IMR-90 (cell line): Measurements from ENCODE around the gene AOPEP.

Experiments
- CTCF ChIP-seq: conservative IDR thresholded peaks from 2 replicates; pipeline ENCODE4 v1.5.1; 2012; ENCODE audit warnings: mild to moderate bottlenecking, low read depth, low read length, improper control_type of control experiment
- POLR2A ChIP-seq: IDR thresholded peaks from 2 replicates; pipeline ENCODE4 v1.6.1; 2012; ENCODE audit warnings: mild to moderate bottlenecking, low read depth, low read length
- RAD21 ChIP-seq: IDR thresholded peaks from 2 replicates; pipeline ENCODE4 v1.6.1; 2012; ENCODE audit warnings: low read length, improper control_type of control experiment
- RFX5 ChIP-seq: IDR thresholded peaks from 2 replicates; pipeline ENCODE4 v1.8.0; 2012; ENCODE audit warnings: low read depth, mild to moderate bottlenecking, low read length, moderate library complexity

- TF ChIP-seq POLR2A (no peak), RAD21 (no peak), CTCF (no peak), RFX5 (no peak)
Measured at GRCh38 chr9:94869415-94869843, 142.9 kb downstream of the AOPEP start.
